K562 treated with DMSO at 1 percent for 24 hours (cell line): ENCODE results near the gene C3orf33. TPM values are rescaled to one million over a fixed set of nuclear protein-coding genes. Genes with fewer than 3 reads are reported as not detected.

Experiments
- total RNA-seq: library from RNA; unstranded; fragments of 300-600 nt; gene quantifications from 2 replicates; pipeline ENCODE4 v1.2.3, GENCODE V29; 2022; ENCODE audit warnings: low read depth; ENCODE audit not compliant: insufficient read depth

Gene C3orf33, protein sequence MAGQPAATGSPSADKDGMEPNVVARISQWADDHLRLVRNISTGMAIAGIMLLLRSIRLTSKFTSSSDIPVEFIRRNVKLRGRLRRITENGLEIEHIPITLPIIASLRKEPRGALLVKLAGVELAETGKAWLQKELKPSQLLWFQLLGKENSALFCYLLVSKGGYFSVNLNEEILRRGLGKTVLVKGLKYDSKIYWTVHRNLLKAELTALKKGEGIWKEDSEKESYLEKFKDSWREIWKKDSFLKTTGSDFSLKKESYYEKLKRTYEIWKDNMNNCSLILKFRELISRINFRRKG
- 2.1 and 2.9 TPM in 2 replicates for total RNA-seq

DNA sequence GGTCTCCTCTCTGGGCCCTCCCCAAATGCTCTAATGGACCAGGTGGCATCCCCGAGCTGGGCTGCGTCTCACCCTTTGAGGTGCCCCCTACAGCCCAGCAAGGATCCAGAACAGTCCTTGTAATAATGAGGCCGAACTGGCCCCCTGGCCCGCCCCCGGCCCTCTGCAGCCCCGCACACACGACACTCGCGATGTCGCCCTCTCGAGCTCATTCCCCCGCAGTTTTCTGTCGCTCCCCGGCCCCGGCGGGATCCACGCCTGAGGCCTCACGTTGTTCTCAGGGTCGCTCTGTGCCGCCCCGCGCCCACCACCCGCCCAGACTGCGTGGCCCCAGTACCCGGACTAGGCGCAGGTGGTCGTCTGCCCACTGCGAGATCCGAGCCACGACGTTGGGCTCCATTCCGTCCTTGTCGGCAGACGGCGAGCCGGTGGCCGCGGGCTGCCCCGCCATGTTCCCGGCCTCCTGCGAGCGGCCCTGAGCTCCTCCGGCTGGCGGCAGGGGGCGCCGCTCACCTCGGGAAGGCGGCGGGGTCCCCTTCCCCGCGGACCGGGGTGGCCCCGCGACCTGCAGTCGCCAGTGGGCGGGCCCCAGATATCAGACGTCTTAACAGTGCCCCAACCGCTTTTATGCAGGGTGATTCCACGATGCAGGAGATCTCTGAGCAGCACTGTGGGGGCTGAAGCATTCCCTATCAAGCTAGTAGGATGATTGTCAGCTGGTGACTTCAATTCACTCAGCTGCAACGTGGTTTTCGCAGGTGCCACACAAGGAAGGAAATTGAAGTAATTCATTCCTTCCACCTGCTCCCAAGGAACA lies at the start of gene C3orf33:
TSS of gene C3orf33 (minus strand) at position 477 of the 817 bp plus-strand sequence. CDS start at position 451, 26 bp downstream.

DNA sequence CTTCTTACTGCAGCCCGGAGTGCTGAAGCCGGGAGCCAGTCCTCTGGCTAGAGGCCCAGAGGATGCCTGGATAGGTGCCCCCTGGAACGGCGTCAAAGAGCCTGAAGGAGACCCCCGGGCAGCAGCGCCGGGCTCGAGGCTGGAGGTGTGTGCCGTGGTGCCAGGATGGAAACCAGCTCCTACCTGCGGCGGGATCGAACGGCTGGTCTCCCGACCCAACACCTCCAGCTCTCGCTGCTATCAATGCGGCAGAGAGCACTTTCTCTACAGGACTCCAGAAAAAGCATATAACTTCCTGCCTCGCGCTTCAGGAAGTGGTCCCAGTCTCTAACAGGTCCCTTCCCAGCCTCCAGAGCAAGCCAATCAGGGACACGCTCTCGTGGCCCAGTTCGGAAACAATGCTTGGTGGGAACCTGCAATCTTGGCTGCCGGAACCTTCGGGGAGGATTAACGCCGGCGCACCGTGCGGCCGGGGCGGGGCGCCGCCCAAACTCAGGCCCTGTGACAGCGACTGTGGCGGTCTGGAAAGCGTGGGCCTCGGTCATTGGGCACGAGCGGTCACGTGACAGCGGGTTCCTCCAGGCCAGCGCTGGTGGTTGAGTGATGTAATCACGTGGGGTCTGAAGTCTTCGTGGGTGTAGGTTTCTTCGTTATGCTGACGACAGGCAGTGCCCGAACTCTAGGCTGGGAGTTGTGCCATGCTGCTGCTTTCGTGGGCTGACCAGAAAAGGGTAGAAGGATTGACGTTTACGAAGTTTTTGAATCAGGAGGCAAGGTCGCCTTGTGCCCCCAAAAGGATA lies 48.3 kb upstream of the C3orf33 start, which contains the start of gene SLC33A1:
TSS of gene SLC33A1 (minus strand) at position 287 of the 800 bp plus-strand sequence. CDS start 430 bp downstream, outside the sequence.

DNA sequence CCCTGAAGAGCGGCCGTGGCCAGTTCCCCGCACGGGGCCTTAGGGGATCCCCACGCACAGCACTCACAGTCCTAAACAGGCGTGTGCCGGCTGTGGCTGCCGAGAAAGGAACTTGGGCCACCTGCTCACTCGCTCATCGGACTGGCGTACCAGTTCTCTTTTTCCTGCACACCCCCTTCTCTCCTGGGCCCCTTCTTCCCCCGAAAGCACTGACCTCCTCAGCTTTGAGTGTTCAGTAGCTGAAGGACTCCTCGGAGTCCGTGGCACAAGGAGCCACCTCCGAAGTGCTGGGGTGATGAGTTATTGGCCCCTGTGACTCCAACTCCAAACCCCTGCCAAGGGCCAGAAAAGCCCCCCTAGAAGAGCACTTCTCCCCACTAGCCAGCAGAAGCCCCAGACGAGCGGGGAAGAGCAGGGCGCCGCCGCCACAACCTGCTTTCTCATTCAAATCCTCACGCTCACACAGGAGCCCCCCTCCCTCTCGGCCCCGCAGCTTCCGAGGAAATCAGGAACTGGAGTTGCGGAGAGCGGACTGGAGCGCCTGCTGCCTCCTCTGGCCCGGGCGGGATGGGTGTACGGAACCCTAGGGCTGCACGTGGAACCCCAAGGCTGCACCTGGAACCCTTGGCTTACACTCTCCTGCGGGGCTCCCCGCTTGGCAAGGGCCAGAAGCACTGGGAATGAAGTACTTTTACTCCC lies 61.3 kb downstream of the C3orf33 start, which contains the start of gene PLCH1:
TSS of gene PLCH1 (minus strand) at position 446 of the 699 bp plus-strand sequence. CDS start 40,847 bp downstream, outside the sequence.

Other genes starting within 250 kb of the C3orf33 start
- gene PLCH1, start 61.2 kb downstream of the C3orf33 start, total RNA-seq: 0.58 and 0.66 TPM in 2 replicates
- gene SLC33A1, start 48.1 kb upstream of the C3orf33 start, total RNA-seq: 24.4 and 25.2 TPM in 2 replicates
- gene GMPS, start 64.4 kb upstream of the C3orf33 start, total RNA-seq: 60.3 and 64.3 TPM in 2 replicates